Smooth muscle cell (in vitro differentiated cells): ENCODE results near the gene SLC6A19. TPM values are rescaled to one million over a fixed set of nuclear protein-coding genes. Genes with fewer than 3 reads are reported as not detected.

ENCODE experiments used
- DNase-seq: peaks from one replicate; lab custom pipeline; 2025; ENCODE audit not compliant: unreplicated experiment; lab: John Stamatoyannopoulos, UW
- H2AFZ ChIP-seq: fragments of 200-600 bp; sonication (generic); 2 replicates; pipeline ENCODE4 v1.6.0; 2016; ENCODE audit warnings: antibody characterized with exemption, low read depth, mild to moderate bottlenecking
- H3F3A ChIP-seq: fragments of 200-600 bp; sonication (generic); 2 replicates; pipeline ENCODE4 v1.6.0; 2017; ENCODE audit warnings: antibody characterized with exemption, low read depth
- H3K27ac ChIP-seq: fragments of 200-600 bp; sonication (generic); 2 replicates; pipeline ENCODE4 v1.5.1; 2016; ENCODE audit warnings: low read depth, mild to moderate bottlenecking
- H3K27me3 ChIP-seq: fragments of 200-600 bp; sonication (generic); 2 replicates; pipeline ENCODE4 v1.6.1; 2016; ENCODE audit warnings: low read depth, mild to moderate bottlenecking
- H3K36me3 ChIP-seq: fragments of 200-600 bp; sonication (generic); 2 replicates; pipeline ENCODE4 v1.5.1; 2016; ENCODE audit warnings: low read depth
- H3K4me1 ChIP-seq: fragments of 200-600 bp; sonication (generic); 2 replicates; pipeline ENCODE4 v1.5.1; 2016; ENCODE audit warnings: low read depth
- H3K4me2 ChIP-seq: fragments of 200-600 bp; sonication (generic); 2 replicates; pipeline ENCODE4 v1.6.0; 2016; ENCODE audit warnings: mild to moderate bottlenecking
- H3K4me3 ChIP-seq: fragments of 200-600 bp; sonication (generic); 2 replicates; pipeline ENCODE4 v1.5.1; 2016; ENCODE audit warnings: mild to moderate bottlenecking
- H3K79me2 ChIP-seq: fragments of 200-600 bp; sonication (generic); 2 replicates; pipeline ENCODE4 v1.6.0; 2016; ENCODE audit warnings: low read depth, mild to moderate bottlenecking
- H3K9ac ChIP-seq: fragments of 200-600 bp; sonication (generic); 2 replicates; pipeline ENCODE4 v1.6.0; 2016; ENCODE audit warnings: low read depth
- H3K9me3 ChIP-seq: fragments of 200-600 bp; sonication (generic); replicated peaks from 2 replicates; pipeline ENCODE4 v1.5.1; 2016; ENCODE audit warnings: low read depth
- H4K20me1 ChIP-seq: fragments of 200-600 bp; sonication (generic); 2 replicates; pipeline ENCODE4 v1.6.0; 2016; ENCODE audit warnings: low read depth
- WGBS: methylation state at CpG from one replicate; pipeline ENCODE4 v1.1.7; 2016; ENCODE audit warnings: low lambda C conversion rate; 5-methylcytosine and 5-hydroxymethylcytosine counted together
- polyA plus RNA-seq: library from polyadenylated mRNA; unstranded; fragments of >200 nt; fragmentation: Nextera tagmentation; extraction: Ambion mirVana; gene quantifications from 2 replicates; pipeline ENCODE4 v1.2.1, GENCODE V29; 2016
- total RNA-seq: library from RNA; depleted of rRNA; stranded (reverse); fragments of >200 nt; gene quantifications from 2 replicates; pipeline ENCODE4 v1.2.3, GENCODE V29; 2014
- TF ChIP-seq, protein P1 (sequence below): fragments of 200-600 bp; sonication (generic); IDR thresholded peaks from 2 replicates; pipeline ENCODE4 v1.5.1; 2017; ENCODE audit warnings: borderline replicate concordance, mild to moderate bottlenecking, antibody characterized with exemption; ENCODE audit not compliant: insufficient read depth, poor library complexity, severe bottlenecking

SLC6A19 gene
- total and polyA plus RNA-seq, 2 experiments from 2014 or later, result not detected

GRCh38 chr5:1203968-1204692, 2.7 kb downstream of the SLC6A19 start:
- H3K4me3 ChIP-seq, result no peak overlapping the region
- 96% methylated on average over 25 of the region's 25 CpGs for WGBS
- H3K27ac ChIP-seq, result no peak overlapping the region
- no peak overlapping the region for H3K9ac ChIP-seq
- H2AFZ ChIP-seq, result no peak overlapping the region
- no peaks in the 10 kb centered on the region for H3K79me2 ChIP-seq
- no peaks in the 10 kb centered on the region for H3K36me3 ChIP-seq
- peaks cover 2% of the 10 kb centered on the region for H3K27me3 ChIP-seq
- H4K20me1 ChIP-seq, result no peaks in the 10 kb centered on the region
- DNase-seq, result no peak
- TF ChIP-seq, protein P1, sequence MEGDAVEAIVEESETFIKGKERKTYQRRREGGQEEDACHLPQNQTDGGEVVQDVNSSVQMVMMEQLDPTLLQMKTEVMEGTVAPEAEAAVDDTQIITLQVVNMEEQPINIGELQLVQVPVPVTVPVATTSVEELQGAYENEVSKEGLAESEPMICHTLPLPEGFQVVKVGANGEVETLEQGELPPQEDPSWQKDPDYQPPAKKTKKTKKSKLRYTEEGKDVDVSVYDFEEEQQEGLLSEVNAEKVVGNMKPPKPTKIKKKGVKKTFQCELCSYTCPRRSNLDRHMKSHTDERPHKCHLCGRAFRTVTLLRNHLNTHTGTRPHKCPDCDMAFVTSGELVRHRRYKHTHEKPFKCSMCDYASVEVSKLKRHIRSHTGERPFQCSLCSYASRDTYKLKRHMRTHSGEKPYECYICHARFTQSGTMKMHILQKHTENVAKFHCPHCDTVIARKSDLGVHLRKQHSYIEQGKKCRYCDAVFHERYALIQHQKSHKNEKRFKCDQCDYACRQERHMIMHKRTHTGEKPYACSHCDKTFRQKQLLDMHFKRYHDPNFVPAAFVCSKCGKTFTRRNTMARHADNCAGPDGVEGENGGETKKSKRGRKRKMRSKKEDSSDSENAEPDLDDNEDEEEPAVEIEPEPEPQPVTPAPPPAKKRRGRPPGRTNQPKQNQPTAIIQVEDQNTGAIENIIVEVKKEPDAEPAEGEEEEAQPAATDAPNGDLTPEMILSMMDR, result no peak
- no peak overlapping the region for H3K4me2 ChIP-seq
- H3K9me3 ChIP-seq, result no peaks in the 10 kb centered on the region
- no peaks in the 10 kb centered on the region for H3F3A ChIP-seq
- H3K4me1 ChIP-seq, result no peaks in the 10 kb centered on the region

DNA sequence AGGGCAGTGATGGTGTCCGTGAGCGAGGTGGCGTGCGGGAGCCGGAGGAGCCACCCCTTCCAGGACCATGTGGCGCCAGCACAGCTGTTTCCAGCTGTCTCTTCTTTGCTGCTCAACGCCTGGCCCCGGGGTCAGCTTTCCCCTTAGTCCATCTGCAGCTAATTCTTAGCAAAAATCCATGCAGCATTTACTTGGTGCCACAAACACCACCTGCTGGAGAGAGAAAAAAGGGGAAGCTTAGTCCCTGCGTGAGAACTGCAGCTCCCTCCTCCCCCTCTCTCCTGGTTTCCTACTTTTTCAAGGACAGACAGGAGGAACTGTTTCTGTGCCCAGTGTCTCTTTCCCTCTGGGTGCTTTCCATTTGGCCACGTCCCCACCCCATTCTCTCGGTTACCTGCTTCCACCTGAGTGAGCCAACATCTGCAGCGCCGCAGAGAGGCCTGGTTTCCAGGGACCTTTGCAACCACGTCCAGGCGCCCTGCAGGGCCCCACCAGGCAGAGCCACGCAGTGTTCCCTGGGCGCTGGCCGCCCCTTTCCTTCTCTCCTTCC, 3.4 kb downstream of the SLC6A19 start:
- 66% methylated on average over 18 of the region's 18 CpGs for WGBS
- H3K9me3 ChIP-seq, result no peaks in the 10 kb centered on the region
- no peak overlapping the region for H3K9ac ChIP-seq
- DNase-seq, result no peak
- H3K36me3 ChIP-seq, result no peaks in the 10 kb centered on the region
- TF ChIP-seq, protein P1, result peak; percentile 15
- no peaks in the 10 kb centered on the region for H3K27me3 ChIP-seq
- H3K4me2 ChIP-seq, result no peak overlapping the region
- H3K4me3 ChIP-seq, result no peak overlapping the region
- H3K27ac ChIP-seq, result no peak overlapping the region
- no peaks in the 10 kb centered on the region for H3K4me1 ChIP-seq
- no peaks in the 10 kb centered on the region for H3K79me2 ChIP-seq
- no peak overlapping the region for H2AFZ ChIP-seq
- no peaks in the 10 kb centered on the region for H4K20me1 ChIP-seq
- no peaks in the 10 kb centered on the region for H3F3A ChIP-seq

GRCh38 chr5:1205255-1206180, 4.1 kb downstream of the SLC6A19 start:
- DNase-seq, result no peak
- no peaks in the 10 kb centered on the region for H3F3A ChIP-seq
- no peak overlapping the region for H2AFZ ChIP-seq
- TF ChIP-seq, protein P1, result no peak
- no peaks in the 10 kb centered on the region for H3K4me1 ChIP-seq
- H3K79me2 ChIP-seq, result no peaks in the 10 kb centered on the region
- H3K9ac ChIP-seq, result no peak overlapping the region
- H3K9me3 ChIP-seq, result no peaks in the 10 kb centered on the region
- H3K4me3 ChIP-seq, result no peak overlapping the region
- no peaks in the 10 kb centered on the region for H3K36me3 ChIP-seq
- WGBS, result 78% methylated on average over 11 of the region's 11 CpGs
- no peaks in the 10 kb centered on the region for H3K27me3 ChIP-seq
- H4K20me1 ChIP-seq, result no peaks in the 10 kb centered on the region
- H3K4me2 ChIP-seq, result no peak overlapping the region
- H3K27ac ChIP-seq, result no peak overlapping the region
